ENCODE data around the gene TSSK6.
"Not testable (repeated sequence)": the region's sequence is repeated elsewhere in the genome, so short reads cannot be mapped to it uniquely, and the experiment has no call there.

Gene TSSK6

DNA sequence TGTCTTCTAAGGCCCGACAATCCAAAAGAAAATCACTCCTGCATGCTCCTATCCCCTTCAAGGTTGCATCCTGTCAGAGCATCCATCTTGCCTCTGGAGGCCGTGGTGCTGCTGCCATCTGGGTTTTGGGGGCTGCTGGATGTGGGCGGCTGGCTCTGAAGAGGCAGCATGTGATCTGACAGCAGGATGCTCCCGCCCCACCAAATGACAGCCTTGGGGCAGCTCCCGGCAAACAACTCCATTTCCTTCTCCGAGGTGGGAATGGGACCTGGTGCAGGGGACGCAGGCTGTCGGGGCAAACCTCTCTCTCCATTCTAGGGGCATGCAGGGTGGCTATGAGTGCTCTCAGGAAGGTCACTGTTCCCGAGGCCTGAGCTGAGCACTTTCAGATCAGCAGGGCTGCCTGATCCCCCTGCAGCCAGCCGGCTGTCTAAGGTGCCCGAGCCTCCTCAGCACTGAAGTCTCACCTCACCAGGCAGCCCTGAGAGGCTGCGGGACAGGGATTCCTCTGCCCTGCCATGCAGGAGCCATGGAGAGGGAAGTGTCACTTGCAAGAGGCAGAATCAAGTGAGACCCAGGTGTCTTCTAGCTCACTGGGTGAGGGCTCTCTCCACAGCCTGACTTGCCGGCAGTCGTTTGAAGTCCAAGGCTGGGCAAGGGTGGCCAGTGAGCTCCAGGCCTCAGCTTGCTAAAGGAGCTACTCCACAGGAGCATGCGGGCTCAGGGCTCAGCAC, 28.8 kb downstream of the TSSK6 start:
- no peak for DNase-seq

DNA sequence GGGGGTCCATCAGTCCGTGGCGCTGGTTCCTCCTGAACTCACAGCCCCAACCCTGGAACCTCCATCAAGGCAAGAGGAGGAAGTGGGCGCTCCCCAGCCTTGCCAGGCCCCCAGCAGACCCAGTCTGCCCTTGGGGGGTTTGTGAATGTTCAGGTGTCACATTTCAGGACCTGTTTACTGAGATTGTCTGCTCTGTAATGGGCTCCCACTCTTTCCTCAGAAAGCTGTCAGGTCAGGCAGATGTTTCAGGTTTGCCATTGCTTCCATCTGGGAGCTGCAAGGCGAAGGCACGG, 29.4 kb downstream of the TSSK6 start:
- DNase-seq: no peak

DNA sequence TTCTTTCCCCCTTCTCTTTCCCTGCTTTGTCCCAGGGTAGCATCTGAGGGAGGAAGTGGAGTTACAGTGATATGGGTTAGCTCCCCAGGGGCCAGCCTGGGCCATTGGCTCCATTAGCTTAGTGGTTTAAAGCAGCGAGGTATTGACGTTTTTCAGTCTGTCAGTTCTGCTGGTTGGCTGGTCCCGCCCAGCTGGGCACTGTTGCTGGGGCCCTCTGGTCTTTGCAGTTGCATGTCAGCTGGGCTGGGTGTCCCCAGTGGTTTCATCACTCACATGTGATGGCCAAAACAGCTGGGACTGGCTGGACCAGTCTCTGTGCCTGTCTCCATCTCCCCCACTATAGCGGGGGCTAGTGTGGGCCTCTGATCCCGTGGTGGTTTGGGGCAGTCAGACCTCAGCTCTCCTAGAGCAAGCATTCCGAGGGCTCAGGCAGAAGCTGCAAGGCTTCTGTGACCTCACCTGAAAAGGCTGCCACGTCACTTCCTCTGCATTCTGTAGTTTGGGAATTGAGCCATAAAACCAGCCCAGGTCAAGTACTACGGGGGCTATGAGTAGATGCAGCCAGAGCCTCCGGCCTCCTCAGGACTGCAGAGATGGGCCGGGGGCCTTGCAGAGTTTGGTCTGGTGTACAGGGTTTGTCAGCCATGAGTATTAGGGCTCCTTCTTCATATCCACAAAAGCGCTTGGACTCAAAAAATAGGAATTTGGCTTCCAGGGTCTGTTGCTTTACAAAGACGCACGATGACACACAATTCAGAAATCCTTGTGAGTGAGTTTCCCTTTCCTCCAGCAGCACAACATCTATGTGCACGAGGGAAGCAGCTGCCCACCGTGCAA, 30.0 kb downstream of the TSSK6 start:
- DNase-seq: no peak

DNA sequence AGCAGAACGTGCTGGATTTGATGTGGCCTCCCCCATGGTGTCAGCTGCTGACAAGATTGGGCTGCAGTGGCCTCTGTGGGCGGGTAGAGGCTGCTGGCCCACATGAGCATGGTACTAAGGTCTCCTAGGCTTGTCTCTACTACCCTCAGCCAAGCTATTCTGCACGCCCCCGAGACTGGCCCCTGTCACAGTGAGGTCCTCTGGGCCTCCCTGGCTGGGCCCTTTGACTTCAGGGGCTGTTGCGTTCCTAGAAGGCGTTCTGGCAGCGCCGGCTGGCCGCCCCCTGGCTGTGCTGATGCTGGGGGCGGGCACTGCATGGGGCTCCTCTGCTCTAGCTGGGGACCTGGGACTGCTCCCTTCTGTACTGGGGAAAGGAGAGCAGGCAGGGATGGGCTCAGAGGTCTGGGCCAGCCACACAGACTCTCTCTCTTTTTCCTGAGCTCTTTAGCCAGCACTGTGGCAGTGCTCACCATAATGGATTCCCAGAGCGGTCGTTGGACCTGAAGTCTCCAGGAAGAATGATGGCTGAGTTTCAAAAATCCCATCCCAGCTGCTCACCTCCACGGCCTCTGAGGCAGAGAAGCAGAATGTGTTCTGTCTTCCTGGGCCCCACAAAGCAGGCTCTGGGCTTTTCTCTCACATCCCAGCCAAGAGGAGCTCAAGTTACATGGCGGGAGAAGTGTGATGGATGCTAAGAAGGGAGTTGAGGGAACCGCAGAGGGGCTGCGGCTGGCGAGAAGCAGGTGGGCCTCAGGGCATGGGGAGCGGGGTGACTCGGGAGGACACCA, 32.3 kb downstream of the TSSK6 start:
- no peak for DNase-seq

DNA sequence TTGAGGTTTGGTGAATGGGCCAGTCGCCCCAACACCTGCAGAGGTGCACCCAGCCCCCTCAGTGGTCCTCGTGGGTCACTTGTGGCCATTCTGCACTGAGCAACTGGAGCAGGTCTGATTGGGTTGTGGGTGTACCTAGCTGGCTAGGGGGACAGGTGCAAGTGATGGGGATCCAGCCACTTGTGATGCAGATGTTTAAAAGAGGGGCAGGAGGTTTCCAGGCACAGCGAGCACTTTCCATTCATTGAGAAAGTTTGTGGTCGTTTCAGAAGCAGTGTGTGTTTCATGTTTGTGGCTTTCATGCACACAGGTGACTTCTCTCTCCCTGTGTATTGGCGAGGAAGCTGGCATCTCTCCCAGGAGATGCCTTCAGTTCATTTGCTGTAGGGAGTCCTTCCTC, 34.7 kb downstream of the TSSK6 start:
- DNase-seq: no peak

DNA sequence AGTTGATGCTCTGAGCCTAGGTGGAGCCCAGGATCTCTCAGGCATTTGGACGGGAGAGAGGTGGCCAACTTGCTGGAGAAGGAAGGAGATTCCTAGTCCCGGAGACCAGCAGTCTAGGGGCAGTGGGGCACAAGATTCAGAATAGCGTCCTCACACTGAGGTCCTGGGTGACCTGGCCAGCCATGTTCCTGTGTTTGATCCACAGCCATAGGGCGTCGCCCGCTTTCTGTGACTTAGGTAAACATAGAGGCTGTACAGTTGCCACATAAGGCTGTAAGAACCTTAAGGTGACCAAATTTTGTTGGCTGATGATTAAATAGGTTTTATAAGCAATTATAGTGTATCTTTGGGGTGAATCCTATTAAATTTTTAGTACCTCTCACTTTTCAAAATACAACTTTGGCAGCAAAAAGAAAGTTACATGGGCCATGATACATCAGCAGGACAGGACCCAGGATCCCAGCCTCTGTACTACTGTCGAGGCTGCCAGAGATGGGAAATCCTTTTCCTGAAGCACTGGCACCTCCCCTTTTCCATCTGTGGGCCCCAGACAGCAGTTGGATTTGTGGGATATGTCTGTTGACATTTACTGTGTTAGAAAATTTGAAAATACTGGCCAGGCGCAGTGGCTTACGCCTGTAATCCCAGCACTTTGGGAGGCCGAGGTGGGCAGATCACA, 37.5 kb downstream of the TSSK6 start:
- no peak for DNase-seq

DNA sequence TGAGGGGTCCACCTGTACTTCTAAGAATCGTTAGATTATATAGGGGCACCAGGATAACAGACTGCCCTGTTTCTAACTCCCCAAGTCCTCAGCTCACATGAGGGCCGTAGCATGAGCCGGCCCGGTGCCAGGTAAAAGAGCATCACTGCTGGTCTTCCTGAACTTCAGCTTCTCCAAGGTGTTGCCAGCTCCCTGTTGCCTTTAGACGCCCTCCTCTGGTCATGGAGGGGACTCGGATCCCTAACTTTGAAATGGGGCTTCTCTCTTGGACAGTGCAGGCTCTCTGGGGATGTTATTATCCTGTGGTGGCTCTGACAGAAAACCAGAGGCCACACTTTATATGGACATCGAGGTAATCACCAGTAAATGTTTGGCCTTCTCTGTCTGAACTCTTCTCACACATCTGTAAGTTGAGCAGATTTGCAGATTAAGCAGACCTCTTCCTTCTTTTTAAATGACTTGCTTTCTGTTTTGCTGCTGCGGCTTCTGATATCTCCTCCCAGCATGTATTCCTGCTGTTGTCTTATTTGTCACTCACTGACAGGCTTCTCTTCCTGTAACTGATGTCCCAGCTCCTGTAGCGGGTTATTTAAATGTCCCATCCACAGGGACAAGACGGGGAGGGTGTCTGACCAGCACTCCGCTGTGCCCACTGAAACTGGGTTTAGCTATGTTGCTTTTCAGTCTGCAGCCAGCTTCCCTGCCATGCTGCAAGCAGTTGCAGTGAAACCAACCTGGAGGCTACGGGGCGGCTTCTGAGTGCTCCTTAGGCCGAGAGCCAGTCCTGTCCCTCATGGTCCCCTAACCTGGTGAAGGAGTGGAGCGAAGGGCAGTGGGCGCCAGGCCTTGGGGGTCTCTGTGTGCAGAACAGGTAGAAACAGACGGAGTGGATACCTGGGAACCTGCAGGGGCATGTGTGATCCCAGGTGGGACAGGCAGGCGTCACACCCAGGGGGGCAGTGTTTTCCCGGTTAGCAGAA, 39.2 kb downstream of the TSSK6 start:
- DNase-seq: no peak

DNA sequence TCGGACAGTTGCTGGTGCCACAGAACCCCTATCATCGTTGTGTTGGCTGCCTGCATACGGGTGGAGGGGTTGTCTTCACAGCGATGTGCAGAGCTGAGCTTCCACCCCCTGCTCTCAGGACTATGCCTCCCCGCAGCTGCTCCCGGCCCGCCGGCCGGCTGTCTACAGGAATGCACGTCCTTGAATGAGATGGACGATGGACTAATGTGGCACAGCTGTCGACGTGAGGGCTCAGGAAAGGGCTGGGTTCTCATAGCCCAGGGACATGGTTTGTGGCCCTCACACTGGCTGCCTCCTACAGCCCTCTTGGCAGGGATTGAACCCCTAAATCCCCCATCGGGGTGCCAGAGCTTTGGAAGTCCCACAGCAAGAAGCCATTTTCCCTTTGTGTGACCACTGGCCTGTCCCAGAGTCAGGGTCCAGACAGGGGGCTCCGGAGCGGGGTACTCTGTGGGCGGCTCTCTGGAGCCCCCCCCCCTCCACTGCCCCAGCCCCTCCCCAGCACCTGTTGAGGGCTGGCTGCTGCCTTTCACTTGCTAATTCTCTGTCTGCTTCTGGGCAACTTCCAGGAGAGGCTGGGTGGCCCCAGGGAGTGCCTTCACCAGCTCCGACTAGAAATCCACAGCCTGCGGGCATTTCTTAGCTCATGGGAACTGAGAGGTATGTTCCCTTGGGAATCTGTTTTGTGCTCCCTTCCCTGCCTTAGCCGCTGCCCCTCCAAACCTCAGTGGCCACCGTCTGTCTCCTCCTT, 40.2 kb downstream of the TSSK6 start:
- no peak for DNase-seq

DNA sequence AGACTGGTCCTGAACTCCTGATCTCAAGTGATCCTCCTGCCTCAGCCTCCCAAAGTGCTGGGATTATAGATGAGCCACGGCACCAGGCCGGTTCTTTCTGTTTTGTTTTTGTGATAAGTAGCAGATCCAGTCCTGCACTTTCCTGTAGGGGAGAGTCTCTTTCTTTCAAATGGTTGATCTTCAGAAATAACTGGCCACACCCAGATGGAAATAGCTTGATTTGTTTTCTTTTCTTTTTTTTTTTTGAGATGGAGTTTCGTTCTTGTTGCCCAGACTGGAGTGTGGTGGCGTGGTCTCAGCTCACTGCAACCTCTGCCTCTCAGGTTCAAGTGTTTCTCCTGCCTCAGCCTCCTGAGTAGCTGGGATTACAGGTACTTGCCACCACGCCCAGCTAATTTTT, 43.2 kb downstream of the TSSK6 start:
- not testable (repeated sequence) for DNase-seq

DNA sequence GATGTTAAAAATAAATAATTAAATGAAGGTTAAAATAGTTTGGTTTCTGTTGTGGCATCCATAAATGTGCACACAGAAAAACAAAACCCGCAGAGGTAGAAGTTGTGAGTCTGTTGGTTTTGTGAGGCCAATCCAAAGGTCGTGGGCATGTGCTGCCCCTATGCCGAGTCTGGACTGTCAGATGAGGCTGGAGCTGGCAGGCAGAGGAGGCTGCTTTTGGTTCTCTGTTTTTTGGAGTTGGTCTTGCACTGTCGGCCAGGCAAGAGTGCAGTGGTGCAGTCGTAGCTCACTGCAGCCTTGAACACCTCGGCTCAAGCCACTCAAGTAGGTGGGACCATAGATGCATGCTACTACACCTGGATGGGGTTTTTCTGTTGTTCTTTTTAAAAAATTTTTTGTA, 43.7 kb downstream of the TSSK6 start:
- no peak for DNase-seq

DNA sequence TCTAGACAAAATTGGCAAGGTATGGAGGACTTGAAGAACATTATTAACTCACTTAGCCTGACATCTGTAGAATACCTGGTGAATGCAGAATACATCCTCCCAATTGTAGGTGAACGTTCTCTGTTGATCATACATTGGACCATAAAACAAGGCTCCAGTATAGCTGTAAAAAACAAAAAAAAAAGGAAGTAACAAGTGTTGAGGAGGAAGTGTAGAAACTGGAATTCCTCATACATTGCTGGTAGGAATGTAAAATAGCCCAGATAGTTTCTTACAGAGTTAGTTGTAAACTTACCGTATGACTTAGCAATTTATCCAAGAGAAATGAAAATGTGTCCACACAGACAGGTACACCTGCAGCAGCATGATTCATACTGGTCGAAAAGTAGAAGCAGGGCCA, 44.8 kb downstream of the TSSK6 start:
- no peak for DNase-seq

DNA sequence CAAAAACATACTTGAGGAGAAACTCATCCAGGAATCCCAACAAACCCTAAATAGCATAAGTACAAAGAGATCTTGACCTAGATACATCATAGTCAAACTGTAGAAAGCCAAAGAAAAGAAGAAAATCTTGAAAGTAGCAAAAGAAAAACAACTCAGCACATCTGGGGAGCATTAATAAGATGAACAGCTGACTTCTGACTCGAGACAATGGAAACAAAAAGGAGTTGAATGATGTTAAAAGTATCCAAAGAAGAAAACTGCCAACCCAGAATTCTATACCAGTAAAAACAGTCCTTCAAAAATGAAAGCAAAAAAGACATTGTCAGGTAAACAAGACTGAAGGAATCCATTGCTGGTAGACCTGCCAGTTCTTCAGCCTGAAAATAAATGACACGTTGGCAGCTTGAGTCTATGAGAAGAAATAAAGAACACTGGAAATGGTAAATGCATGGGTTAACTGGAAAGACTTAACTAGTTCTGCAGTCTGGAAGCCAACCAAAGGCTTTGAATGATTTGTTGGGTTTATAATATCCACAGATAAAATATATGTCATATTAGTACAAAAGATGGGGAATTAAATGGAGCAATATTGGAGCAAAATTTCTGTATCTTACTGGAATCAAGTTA, 46.8 kb downstream of the TSSK6 start:
- no peak for DNase-seq

DNA sequence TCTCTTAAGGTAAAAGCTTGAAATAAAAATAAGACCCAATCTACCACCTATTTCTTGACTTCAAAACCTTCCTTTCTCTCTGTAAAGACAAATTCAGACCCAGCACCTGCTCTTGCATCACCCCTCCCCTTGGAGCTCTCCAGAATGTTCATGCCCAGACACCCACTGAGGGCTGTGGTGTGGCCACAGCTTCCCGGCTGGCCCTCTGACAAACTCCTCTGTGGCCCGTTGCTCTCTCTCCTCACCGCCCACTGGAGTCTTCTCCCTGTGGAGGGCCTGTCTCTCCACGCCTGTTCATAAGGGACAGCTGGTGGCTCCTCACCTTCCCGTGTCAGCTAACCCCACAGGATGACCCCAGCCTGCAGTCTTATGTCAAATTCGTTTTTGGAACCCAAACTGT, 49.1 kb downstream of the TSSK6 start:
- DNase-seq: no peak

DNA sequence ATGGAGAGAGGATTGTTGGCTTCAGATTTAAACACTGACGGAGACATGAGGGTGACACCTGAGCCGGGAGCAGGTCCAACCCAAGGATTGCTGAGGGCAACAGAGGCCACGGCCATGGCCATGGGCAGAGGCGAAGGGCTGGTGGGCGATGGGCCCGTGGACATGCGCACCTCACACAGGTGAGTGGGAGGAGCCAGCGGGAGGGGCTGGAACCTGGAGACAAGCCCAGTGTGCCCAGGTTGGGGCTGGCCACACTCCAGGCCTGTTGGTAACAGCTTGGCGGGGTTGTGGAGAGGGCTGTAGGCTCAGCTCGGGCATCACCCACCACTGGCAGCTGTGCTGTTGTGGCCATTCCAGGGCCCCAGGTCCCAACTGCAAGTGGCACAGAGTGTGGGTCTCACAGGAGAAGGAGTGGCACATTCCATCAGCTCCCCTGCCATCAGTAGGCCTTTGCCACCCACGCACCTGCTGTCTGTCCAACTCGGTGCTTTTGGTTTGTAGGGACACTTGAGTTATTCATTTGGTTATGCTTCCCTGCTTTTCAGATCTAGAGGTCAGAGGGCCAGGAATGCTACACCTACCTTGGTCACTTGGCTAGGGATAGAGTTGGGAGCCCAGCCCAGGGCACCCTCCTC, 49.8 kb downstream of the TSSK6 start:
- DNase-seq: no peak

DNA sequence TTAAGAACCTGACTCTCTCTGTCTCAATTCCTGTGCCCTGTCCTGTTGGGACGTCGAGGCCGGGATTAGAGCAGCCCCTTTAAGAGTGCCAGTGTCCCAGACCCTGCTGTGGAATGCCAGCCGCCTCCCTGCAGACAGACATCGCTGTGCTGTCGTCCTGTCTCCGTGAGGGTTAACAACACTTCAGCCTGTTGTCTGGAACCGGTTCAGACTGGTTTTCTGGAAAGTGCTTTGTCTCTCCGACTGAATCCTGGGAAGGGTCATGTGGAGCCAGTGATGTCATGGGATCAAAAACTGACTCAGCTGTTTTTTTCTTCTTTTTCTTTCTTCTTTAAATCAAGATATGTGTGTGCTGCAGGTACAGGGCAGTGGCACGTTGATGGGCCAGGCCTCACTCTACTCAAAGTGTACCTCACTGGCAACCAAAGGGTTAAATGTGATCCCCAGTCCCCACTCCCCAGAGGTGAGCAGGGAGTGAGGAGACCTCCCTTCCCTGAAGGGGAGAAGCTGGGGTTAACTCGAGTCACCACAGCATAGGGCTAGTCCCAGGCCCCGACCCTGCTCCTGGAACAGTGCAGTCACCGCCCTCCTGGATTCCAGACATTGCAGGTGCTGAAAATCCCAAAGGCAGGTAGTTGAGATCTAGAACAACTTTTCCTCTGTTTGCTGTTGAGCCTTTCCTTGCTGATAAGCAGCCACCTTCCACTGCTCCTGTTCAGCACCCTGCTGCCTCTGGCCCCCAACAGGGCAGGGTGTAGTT, 50.8 kb downstream of the TSSK6 start:
- no peak for DNase-seq

Measured in cortex of kidney (tissue), 1 donor.